HG02623 (cell line): ENCODE data around the gene KATNBL1.
"Not testable (repeated sequence)": the region's sequence is repeated elsewhere in the genome, so short reads cannot be mapped to it uniquely, and the experiment has no call there.

Experiments
- ATAC-seq: cut with Tn5 transposase; IDR thresholded peaks from one replicate; pipeline ENCODE4 v1.9.1; 2021; ENCODE audit warnings: moderate library complexity; ENCODE audit not compliant: unreplicated experiment

Gene KATNBL1

GRCh38 chr15:34203936-34204335, 6.0 kb downstream of the KATNBL1 start:
- ATAC-seq = no peak

- no peak for ATAC-seq
Measured at GRCh38 chr15:34203305-34203704, 6.6 kb downstream of the KATNBL1 start.

GRCh38 chr15:34193272-34193671, 16.6 kb downstream of the KATNBL1 start:
- not testable (repeated sequence) for ATAC-seq

GRCh38 chr15:34188711-34189110, 21.2 kb downstream of the KATNBL1 start:
- ATAC-seq = no peak

- ATAC-seq = no peak
Measured at GRCh38 chr15:34185666-34186065, 24.2 kb downstream of the KATNBL1 start.

GRCh38 chr15:34182942-34183341, 27.0 kb downstream of the KATNBL1 start:
- no peak for ATAC-seq

- ATAC-seq = no peak
Measured at GRCh38 chr15:34179234-34179633, 30.7 kb downstream of the KATNBL1 start.

- not testable (repeated sequence) for ATAC-seq
Measured at GRCh38 chr15:34165987-34166573, 43.8 kb downstream of the KATNBL1 start.

GRCh38 chr15:34161329-34161963, 48.5 kb downstream of the KATNBL1 start:
- no peak for ATAC-seq

- no peak for ATAC-seq
Measured at GRCh38 chr15:34160735-34161134, 49.2 kb downstream of the KATNBL1 start.

- no peak for ATAC-seq
Measured at GRCh38 chr15:34158355-34158754, 51.5 kb downstream of the KATNBL1 start.

- no peak for ATAC-seq
Measured at GRCh38 chr15:34155859-34156258, 54.0 kb downstream of the KATNBL1 start.

- ATAC-seq = no peak
Measured at GRCh38 chr15:34154725-34155204, 55.1 kb downstream of the KATNBL1 start.

GRCh38 chr15:34147371-34148140, 62.3 kb downstream of the KATNBL1 start:
- no peak for ATAC-seq

GRCh38 chr15:34133511-34133910, 76.4 kb downstream of the KATNBL1 start:
- ATAC-seq = no peak

GRCh38 chr15:34132881-34133280, 77.0 kb downstream of the KATNBL1 start:
- no peak for ATAC-seq

GRCh38 chr15:34128898-34129297, 81.0 kb downstream of the KATNBL1 start:
- no peak for ATAC-seq

- ATAC-seq = no peak
Measured at GRCh38 chr15:34126522-34126921, 83.4 kb downstream of the KATNBL1 start.

GRCh38 chr15:34125945-34126344, 84.0 kb downstream of the KATNBL1 start:
- no peak for ATAC-seq

- no peak for ATAC-seq
Measured at GRCh38 chr15:34124651-34125050, 85.2 kb downstream of the KATNBL1 start.

- ATAC-seq = no peak
Measured at GRCh38 chr15:34122771-34123183, 87.1 kb downstream of the KATNBL1 start.

- ATAC-seq = not testable (repeated sequence)
Measured at GRCh38 chr15:34121786-34122185, 88.1 kb downstream of the KATNBL1 start.
